Measurements from ENCODE around the gene ORC2.
"Not testable (repeated sequence)": the region's sequence is repeated elsewhere in the genome, so short reads cannot be mapped to it uniquely, and the experiment has no call there.

Gene ORC2

DNA sequence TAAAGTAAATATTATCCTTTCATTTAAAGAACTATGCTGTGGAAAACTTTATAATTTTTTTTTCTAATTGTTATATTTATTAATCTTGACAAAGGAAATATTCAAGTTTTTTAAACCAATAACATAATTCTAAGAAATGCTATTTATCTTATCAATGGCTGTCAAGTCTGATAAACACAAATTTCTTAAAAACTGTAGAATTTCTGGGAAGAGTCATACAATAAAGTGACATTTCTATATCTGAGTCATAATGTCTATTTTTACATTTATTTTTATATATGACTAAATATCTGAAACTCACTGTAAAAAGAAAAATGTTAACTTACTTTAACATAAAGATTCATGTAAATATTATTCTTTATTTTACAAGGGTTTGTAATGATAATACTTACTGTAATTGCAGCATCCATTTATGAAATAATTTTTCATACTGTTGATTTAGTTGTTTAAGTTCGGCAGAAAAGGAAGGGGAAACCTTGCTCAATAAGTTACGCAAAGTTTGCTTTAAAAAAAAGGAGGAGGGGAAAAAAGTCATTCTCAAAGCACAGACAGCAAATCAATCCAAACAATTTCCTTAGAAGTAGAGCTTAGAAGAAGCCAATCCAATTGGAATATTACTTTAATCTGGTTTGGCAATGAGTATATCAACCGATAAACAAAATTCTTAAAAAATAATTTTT, 32.4 kb downstream of the ORC2 start:
- no peak for DNase-seq

DNA sequence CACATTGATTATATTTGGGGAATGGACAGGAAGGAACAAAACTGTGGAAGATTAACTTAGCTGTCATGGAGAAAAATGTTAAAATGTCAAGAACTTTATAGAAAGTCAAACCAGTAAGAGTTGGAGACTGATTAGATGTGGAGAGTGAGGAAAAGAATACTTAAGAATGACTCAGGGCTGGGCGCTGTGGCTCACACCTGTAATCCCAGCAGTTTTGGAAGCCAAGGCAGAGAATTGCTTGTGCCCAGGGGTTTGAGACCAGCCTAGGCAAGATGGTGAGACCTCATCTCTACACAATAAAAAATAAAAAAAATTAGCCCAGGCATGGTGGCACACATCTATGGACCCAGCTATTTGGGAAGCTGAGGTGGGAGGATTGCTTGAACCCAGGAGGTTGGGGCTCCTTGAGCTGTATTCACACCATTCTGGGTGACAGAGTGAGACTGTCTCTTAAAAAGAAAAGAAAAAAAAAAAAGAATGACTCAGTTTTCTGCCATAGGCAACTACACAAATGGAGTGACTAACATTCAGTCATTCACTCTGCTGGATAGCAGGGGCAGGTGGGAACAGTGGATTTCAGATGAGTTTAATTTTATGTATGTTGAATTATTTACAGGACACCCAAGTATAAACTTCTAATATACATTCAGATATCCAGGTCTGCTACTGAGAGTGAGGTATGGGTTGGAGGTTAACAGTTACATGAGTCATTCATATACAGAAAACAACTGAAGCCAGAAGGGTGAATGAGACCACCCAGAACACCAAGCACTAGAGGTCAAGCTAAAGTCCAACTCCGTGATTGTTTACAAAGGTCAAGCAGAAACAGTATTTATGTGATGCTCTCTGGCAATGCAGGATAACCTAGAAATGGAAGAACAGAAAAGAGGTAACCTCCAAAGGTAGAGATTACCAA, 33.9 kb downstream of the ORC2 start:
- no peak for DNase-seq

DNA sequence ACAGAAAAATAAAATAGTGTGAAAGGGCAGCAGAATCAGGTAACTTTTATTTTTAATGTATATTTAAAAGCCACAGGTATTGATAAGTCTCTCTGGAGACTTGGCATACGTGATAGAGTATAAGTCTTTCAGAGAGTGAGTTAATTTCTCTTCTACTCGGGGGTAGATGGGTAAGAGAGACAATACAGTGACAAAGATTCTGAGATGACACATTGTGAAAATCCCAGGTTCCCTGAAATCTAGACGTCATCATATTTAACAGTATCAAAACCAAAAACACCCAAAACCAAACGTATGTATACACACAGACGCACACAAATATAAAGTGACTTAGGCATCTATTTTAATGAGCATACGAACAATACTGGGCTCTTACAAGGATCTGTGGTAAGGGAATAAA, 41.0 kb downstream of the ORC2 start:
- DNase-seq = no peak

DNA sequence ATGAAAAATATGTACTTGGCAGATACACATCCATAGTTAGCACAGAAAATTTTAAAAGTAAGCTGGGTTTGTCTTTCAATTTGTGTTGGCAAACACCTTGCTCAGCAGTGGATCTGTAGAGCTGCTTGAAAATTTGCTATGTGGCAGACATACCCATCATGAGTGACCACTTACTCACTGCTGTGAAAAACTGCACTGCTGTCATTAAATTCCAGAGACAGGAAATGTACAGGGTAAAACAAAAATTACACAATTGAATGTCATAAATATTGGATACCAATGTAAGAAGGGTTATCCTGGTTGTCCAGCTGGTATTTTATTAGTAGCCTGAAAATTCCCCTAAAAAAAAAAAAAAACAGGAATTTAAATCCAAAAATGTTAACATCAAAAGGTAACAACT, 49.8 kb downstream of the ORC2 start:
- no peak for DNase-seq

DNA sequence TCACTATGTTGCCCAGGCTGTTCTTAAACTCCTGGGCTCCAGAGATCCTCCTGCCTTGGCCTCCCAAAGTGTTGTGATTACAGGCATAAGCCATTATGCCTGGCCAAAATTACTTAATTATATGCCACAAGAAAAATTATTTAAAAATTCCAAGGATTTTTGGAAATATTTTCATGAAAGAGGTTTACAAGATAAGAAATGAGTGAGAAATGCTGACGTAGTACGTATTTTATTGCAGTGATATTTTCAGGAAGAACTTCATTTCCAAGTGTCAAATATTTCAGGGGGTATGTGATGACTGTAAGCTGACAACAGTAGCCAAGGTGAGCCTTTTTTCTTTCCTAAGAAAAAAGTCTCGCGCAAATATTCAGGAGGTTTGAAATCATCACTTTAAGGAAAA, 53.5 kb downstream of the ORC2 start:
- no peak for DNase-seq

DNA sequence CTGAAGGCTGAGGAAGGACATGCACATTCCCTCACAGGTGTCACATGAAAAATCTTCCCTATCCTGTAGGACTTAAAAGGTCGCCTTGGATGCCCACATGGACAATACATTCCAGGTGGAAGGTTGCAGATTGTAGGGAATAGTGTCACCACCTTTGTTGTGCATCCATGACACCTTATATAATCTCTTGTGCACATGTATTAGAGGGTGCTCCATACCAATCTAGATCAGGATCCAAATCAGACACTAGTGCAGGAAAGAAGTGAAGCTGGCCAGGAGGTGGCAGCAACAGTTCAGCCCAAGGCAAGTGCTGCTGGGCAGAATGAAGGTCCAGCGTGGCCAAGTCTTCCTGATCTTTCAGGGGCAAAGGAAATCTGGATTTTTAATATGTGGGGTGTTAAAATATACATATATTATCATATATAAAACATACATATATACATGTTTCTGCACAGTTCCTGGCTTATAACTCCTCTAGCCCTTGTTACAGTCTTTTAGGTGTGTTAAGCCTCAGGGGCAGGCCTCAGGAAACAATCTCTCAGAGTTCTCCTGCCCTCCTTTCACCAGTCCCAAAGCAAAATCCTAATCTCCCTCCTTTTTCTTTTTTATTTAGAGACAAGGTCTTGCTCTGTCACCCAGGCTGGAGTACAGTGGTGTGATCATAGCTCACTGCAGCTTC, 57.7 kb downstream of the ORC2 start:
- peak; percentile 46 for DNase-seq

DNA sequence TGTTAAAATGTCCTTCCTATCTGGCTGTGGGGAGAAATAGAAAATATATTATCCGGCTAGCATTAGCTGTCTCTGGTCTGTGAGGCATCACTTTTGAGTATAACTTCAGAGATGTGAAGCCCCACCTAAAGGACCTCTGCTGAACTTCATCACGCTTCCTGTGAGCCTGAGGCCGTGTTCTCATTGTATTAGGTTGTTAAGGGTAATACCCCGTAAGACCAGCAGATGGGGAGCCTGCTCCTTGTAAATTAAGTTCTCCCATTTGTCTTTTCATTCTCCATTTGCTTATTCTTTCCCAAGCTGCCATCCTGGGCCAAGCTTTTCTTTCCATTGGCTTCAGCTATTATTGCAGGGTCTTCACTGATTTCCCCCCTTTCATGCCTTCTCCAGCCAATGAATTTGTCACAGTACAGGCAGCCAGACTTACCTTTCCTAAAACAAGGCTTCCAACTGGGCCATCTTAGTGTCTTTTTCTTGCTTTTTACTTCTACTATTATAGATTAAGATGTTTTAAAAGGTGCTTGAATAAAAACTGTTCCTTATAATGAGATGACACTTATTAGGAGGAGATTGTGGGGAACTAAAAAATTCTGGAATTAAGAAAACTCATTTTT, 61.9 kb downstream of the ORC2 start:
- DNase-seq = peak; percentile 61

DNA sequence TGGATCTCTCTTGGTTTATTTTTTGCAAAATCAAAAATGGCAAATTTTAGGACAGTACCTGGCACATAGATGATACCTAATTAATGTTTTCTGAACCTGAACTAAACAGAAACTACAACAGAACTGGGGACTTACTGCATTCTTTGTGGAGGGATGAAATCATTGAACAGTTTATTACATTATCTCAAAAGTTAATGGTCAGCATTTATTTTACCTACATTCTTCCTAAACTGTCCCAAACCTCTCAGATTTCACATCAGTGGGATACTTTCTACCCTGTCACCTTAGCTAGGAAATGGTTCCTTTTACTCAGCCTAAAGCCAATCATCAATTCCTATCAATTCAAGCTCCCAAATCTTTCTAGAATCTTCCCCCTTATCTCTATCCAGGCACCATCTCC, 64.0 kb downstream of the ORC2 start:
- no peak for DNase-seq

DNA sequence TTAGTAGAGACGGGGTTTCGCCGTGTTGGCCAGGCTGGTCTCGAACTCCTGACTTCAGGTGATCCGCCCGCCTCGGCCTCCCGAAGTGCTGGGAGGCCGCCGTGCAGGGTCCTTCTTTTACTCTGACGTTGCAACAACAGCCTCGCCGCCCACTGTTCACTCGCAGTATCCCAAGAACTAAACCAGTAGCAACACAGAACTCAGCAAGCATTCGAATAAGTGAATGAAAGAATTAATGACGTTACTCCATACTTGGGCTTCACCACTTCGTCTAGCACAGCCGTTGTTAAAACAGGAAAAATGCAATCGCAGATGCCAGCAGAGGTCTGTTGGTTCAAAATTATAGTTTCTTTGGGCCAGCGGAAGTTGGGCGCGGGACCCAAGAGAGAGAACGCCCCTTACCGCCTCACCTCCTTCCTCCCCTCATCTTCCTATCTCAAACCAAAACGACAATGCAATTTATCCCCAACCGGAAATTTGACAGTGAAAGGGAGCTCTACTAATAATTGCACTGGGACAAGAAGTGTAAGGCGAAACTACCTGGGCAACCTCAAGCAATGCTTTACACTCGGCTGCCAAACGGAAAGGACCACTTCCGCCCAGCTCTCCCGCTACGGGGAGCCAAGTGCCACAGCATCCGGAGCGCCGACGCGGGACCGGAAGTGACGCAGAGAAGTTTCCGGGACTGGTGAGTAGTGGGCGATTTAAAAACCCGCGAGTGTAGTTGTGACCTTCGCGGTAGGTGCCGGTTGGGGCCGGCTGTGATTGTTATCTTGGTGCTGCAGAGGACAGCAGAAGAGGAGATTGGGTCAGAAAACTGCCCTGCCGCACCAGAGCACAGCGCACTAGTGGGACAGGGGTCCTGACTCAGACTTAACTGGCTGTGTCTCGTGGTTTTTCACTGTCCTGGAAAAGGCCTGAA, 74.5 kb downstream of the ORC2 start, which contains the start of the genes NIF3L1 and PPIL3:
Gene NIF3L1, plus strand, starts transcription at position 668 of the 922 bp plus-strand sequence. CDS start 2,573 bp downstream, outside the sequence.
Gene PPIL3, minus strand, starts transcription at position 374 of the 922 bp plus-strand sequence. CDS start 1,462 bp downstream, outside the sequence.
- peak; percentile 93 for DNase-seq

DNA sequence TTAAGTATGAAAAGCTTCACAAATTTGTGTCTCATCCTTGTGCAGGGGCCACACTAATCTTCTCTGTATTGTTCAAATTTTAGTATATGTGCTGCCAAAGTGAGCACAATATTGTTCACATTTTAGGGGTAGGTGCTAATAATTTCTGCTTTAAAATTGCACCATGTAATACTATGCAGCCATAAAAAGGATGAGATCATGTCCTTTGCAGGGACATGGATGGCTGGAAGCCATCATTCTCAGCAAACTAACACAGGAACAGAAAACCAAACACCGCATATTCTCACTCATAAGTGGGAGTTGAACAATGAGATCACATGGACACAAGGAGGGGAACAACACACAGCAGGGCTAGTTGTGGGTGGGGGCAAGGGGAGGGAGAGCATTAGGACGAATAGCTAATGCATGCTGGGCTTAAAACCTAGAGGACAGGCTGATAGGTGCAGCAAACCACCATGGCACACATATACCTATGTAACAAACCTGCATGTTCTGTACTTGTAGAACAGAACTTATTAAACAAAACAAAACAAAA, 81.7 kb downstream of the ORC2 start:
- DNase-seq = not testable (repeated sequence)

DNA sequence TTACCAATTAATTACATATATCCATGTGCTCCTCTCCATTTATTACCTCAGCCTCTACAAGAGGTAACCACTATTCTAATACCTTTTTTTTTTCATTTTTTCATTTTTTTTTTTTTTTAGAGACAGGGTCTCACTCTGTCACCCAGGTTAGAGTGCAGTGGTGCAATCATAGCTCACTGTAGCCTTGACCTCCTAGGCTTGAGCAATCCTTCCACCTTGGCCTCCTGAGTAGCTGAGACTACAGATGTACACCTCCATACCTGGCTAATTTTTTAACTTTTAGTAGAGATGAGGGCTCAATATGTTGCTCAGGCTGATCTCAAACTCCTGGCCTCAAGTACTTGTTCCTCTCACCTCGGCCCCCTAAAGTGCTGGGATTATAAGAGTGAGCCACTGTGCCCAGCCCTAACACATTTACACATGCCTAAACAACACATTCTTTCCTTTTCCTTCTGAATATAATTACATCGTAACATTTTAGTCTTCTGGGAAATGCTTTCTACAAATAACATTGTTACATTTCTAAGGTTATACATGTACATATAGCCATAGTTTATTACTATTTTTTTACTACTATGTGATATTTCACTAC, 85.1 kb downstream of the ORC2 start:
- DNase-seq = no peak

DNA sequence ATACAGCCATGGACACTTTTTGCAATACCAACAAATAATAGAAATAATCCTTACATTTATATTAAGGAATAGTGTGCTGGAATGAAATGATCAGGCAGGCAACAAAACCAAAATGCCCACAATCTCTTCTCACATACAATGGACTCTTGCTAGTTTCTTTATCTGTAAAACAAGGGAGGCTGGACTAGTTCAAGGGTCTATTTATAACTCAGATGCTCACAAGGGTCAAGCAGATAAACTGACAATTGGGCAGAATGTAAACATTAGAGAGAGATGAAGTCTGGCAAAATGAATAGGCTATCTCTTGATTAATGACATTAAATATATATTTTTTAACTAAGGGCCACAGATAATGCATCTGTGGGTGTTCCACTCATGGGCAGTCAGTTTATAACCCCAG, 86.0 kb downstream of the ORC2 start:
- no peak for DNase-seq

DNA sequence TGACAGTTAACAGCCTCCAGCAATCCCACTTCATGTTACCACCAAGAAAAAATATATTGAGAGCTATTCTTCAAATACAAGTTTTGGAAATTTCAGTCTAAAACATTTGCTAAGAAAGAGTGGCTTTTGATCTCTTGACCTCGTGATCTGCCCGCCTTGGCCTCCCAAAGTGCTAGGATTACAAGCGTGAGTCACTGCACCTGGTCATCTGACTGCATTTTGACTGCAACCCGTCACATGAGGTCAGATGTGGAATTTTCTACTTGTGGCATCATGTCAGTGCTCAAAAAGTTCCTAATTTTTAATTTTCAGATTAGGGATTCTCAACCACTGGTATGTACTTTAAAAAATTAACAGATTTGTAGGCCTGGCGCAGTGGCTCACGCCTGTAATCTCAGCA, 89.9 kb downstream of the ORC2 start:
- DNase-seq = no peak

DNA sequence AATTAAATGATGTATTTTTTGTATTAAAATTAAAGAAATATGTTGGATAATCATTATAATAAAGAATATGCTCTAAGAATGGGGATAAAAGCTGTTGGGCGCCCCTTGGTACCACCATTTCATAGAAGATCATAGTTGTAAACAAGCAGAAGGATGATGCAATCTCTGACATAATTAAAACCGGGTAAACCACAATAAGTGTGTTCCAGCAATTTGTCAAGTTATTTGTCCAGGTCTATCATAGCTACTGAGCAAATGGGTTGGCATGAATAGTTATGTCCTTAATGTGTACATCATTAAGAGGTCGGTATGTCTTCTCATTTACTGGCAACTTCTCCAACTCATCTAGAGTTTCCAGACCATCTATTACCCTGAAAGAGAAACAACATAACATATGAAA, 92.3 kb downstream of the ORC2 start:
- no peak for DNase-seq

DNA sequence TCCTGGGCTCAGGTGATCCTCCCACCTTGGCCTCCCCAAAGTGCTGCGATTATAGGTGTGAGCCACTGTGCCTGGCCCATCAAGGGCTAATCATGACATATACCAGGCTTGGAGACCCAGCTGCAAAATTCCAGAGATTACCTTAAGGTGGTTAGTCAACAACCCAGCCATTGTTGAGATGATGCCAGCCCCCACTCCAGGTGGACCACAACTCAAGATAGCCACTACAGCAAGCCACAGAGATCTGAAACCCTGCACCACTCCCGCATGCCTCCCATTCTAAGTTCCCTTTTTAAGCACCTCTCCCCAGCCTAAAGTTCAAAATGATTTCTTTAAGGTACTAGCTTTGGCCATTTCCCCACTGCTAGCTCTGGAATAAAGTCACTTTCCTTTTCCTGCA, 94.4 kb downstream of the ORC2 start:
- DNase-seq = no peak

DNA sequence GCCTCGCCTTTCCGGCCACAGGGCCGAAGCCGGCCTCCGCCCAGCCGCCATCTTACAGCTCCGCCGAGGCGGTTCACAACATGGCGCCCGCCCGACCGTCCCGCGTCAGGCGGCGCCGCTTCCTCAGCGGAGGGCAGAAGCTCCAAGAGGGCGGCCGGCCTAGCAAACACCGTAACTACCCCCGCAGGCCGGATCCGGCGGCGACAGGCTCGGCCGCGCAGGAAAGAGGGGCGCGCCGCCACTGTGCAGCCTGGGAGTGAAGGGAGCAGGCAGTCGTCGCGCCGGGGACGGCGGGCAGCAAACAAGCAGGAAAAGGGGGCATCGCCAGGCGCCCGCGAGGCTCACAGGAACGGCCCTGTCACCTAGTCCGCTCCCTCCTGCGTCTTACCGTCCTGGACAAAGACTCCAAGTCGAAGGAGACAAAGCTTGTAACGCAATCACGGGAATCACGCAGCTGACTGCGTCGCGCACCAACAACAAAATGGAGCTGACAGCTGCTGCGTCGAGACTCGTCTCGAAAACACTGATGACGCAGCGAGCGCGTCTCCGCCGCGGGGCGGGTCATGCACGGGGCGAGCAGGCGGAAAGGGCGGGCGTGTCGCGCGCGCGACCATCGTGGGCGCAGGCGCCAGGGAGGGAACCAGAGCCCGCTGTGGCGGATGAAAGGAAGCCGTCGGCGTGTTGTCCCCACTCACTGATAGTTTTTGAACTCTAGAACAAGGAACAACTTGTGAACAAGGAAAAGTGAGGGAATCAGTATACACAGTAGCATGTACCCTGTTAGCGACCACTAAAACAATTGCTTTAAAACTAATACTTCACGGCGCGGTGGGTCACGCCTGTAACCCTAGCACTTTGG, 99.1 kb downstream of the ORC2 start, which contains the start of gene CLK1:
Gene CLK1, minus strand, starts transcription at position 483 of the 859 bp plus-strand sequence. CDS start 2,796 bp downstream, outside the sequence.
- peak; percentile 91 for DNase-seq

DNA sequence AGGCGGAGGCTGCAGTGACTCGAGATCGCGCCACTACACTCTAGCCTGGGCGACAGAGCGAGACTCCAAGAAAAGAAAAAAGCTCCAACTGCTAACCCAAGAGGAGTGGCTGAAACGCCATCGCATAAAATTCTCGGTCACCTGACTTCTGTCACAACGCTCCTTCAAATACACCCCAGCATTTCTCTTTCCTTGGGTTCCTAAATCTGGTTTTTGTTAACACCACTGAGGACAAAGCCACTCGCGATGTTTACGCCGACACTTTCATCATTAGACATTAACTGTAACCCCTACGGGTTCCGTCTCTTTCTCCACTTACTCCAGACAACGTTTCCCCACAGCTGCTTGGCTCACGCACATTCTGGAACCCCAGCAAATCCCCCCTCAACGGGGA, 99.7 kb downstream of the ORC2 start:
- DNase-seq = no peak

DNA sequence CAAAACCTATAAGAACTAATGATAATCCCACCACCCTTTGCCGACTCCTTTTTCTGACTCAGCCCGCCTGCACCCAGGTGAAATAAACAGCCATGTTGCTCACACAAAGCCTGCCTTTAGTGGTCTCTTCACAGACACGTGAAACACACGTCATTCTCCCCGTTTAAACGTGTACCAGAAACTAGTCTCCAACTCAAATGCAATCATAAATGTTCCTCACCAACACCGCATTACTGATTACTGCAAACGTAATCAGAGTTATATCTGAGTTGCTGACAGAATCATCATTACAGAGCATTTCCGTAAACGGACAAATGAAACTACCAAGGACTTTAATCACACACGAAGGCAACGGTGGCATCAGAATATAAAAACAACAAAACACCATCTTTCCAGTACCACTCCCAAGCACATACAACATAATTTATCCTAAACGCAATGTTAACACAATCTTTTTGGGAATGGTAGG, 100.9 kb downstream of the ORC2 start:
- DNase-seq = no peak

DNA sequence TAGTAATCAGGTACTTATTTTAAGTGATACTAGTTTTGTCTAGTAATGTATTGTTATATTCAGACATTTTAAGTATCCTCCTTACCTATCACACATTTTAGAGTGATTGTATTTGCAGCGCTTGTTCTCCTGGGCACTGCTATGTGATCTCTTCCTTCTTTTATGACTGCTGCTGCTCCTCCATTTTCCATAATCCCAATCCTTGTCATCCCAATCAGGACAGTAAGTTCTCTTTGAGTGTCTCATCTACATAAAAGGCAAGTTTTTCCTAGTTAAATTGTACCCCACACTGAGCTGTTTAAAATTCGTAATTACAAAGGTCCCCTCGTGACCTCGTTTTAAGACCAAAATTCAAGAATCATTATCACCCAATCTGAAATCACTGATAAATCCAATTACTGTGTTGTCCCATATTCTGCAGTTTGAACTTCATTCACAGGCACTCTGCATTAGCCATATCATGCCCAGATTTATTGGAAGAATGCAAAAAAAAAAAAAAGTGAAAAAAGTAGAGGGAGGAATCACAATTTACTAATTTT, 101.8 kb downstream of the ORC2 start:
- no peak for DNase-seq

Measured in NCI-H510A (cell line).